ENCODE measurements around the gene IFIT2.

- TF ChIP-seq POLR2A (IDR thresholded peaks at IDR 0.05) (no peak), CTCF (IDR thresholded peaks at IDR 0.05) (no peak)
These were observed 2.2 kb downstream of the IFIT2 start for GRCh38 chr10:89304026-89304425.

Measured in right lobe of liver (tissue), 4 donors.